ENCODE results near the gene DYNLRB2.

DYNLRB2 gene

DNA sequence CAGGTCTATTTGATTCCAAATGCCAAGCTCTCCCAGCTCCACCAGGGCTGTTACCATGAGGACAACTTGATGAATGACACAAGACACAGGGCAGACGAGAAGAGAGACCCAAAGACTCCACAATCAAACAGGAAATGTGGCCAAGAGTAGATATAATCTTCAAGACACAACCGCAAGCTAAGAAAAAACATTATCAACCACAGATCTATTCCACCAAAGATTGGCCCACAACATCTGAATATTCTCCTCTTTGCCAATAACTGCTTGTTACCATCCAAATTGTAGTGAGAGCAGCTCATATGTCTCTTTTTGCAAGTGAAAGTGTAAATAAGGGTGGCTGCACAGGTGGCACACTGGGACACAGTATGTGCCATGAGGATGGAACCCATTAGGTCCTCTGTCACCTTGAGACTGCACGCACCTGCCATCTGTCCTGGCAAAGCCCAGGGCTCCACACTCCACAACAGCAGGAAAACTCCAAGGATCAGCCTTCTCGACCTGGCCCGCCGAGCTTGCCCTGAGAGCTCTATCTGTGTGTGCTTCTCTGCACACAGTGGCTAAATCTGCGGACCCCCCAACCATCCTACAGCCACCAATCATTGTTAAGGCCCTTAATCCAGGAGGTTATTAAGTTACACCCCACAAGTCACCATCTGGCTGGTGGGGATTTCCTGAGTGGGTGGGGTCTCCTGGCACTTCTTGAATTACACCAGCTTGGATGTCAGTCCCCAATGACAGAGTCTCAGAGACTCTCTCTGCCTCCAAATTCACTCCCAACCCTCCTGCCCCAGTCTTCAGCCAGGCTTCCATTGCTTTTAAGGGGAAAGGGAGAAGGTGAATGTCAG lies 50.5 kb downstream of the DYNLRB2 start:
- Histone ChIP-seq H2AFZ (ENCODE audit: low read depth, low read length) (no peak overlapping the region), H3K4me3 (ENCODE audit: low read length) (no peak overlapping the region), H3K36me3 (ENCODE audit: insufficient read depth, low read length) (no peaks in the 10 kb centered on the region), H3K4me1 (ENCODE audit: insufficient read depth, low read length) (no peaks in the 10 kb centered on the region), H3K27me3 (ENCODE audit: insufficient read depth, low read length) (no peaks in the 10 kb centered on the region), H3K9me3 (ENCODE audit: low read length) (no peaks in the 10 kb centered on the region)

DNA sequence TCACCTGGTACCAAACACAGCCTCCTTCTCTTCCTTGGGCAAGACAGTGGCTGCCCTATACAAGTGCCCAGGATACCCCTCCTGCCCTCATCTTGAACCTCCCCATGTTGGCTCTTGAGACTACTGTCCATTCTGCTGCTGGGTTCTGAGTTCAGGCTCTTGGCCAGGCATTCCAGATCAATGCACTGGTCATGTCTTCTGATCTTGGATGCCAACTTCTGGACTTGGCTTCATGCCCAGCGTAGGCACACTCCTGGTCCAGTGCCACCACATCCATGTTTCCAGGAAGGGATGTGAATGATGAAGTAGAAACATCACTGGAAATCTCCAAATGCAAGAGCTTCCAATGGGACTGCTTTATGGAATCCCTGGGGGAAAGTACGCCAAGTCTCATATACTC lies 51.5 kb downstream of the DYNLRB2 start:
- Histone ChIP-seq H3K9me3 (ENCODE audit: low read length) (no peaks in the 10 kb centered on the region), H3K4me3 (ENCODE audit: low read length) (no peak overlapping the region), H3K36me3 (ENCODE audit: insufficient read depth, low read length) (no peaks in the 10 kb centered on the region), H3K4me1 (ENCODE audit: insufficient read depth, low read length) (no peaks in the 10 kb centered on the region), H3K27me3 (ENCODE audit: insufficient read depth, low read length) (no peaks in the 10 kb centered on the region), H2AFZ (ENCODE audit: low read depth, low read length) (no peak overlapping the region)

DNA sequence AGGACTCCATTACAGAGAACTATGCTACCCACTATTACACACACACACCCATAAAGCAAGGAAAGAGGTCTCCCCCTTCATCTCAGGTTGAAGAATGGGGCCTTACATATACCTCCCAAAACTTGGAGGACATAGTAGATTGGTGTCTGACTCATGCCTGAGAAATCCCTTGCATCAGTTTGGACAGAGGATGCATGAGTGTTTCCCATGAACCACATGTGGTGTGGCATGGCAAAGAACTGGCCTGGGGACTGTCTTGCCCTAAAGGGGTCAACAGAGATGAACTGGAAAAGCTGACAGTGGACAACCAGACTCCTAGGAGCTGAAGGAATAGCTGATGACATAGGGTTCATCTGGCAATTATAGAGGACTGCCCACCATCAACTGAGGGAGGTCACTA lies 54.0 kb downstream of the DYNLRB2 start:
- Histone ChIP-seq H3K4me1 (ENCODE audit: insufficient read depth, low read length) (no peaks in the 10 kb centered on the region), H2AFZ (ENCODE audit: low read depth, low read length) (no peak overlapping the region), H3K9me3 (ENCODE audit: low read length) (no peaks in the 10 kb centered on the region), H3K4me3 (ENCODE audit: low read length) (no peak overlapping the region), H3K27me3 (ENCODE audit: insufficient read depth, low read length) (no peaks in the 10 kb centered on the region), H3K36me3 (ENCODE audit: insufficient read depth, low read length) (no peaks in the 10 kb centered on the region)

DNA sequence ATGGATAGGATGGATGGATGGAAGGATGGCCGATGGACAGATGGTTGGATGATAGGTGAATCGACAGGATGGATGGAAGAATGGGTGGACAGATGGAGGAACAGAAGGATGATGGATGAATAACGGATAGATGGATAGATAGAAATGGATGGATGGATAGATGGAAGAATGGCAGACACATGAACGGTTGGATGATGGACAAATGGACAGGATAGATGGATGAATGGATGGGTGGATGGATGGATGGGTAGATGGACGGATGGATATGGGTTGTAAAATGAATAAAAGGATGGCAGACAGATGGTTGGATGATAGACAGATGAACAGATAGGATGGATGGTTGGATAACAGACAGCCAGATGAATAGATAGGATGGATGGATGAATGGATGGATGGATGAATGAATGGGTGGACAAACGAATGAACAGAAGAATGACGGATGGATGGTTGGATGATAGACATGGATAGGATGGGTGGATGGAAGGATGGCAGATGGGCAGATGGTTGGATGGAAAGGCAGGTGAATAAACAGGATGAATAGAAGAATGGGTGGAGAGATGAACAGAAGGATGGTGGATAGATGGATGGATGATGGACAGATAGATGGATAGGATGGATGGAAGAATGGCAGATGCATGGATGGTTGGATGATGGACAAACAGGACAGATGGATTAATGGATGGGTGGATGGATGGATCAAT lies 55.9 kb downstream of the DYNLRB2 start:
- Histone ChIP-seq H3K9me3 (ENCODE audit: low read length) (no peaks in the 10 kb centered on the region), H3K4me1 (ENCODE audit: insufficient read depth, low read length) (no peaks in the 10 kb centered on the region)

DNA sequence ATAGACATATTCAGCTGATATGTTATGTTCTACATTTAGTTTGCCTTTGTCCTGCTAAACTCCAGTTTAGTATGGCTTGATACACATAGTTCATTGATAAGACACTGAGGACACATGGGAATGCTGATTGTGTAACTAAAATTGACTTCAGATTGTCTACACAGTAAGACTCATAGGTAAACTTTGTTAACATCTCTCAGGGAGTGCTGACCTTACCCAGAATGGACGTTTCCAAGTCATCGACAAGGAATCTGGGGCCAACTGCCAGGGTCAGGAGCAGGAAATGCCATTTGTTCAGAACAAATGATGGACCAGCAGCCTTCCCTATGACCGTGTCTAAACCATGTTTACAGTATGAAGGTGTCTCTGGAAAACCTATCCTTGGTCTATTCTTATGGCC lies 58.7 kb downstream of the DYNLRB2 start:
- H3K4me1 ChIP-seq (ENCODE audit: insufficient read depth, low read length) = no peaks in the 10 kb centered on the region
- H3K36me3 ChIP-seq (ENCODE audit: insufficient read depth, low read length) = no peaks in the 10 kb centered on the region
- no peak overlapping the region for H3K4me3 ChIP-seq (ENCODE audit: low read length)
- no peaks in the 10 kb centered on the region for H3K27me3 ChIP-seq (ENCODE audit: insufficient read depth, low read length)
- H2AFZ ChIP-seq (ENCODE audit: low read depth, low read length) = no peak overlapping the region
- no peaks in the 10 kb centered on the region for H3K9me3 ChIP-seq (ENCODE audit: low read length)

More for the DNA sequence above, 55.9 kb downstream of the DYNLRB2 start:
- Histone ChIP-seq H3K36me3 (ENCODE audit: insufficient read depth, low read length) (no peaks in the 10 kb centered on the region), H3K27me3 (ENCODE audit: insufficient read depth, low read length) (no peaks in the 10 kb centered on the region), H2AFZ (ENCODE audit: low read depth, low read length) (no peak overlapping the region), H3K4me3 (ENCODE audit: low read length) (no peak overlapping the region)

Measured in neuron (in vitro differentiated cells).